Esophagus squamous epithelium (tissue), 5 donors: ENCODE results near the gene ALDH1L1. TPM values are rescaled to one million over a fixed set of nuclear protein-coding genes. Genes with fewer than 3 reads are reported as not detected.

Experiments used
- DNase-seq: peaks from one replicate; lab custom pipeline; 2025; lab: John Stamatoyannopoulos, UW
- H3K27ac ChIP-seq, 4 donors: fragments of 200-600 bp; sonication (generic); one replicate each; pipeline ENCODE4 v1.5.1; 2016 to 2019; ENCODE audit warnings: mild to moderate bottlenecking in 1 of 4
- H3K27me3 ChIP-seq, 4 donors: fragments of 200-600 bp; sonication (generic); 1 replicate in 3 of 4; 2 replicates in 1 of 4; pipeline versions ENCODE4 v1.5.1 to v1.6.0; 2017 to 2021; ENCODE audit warnings: antibody characterized with exemption in 1 of 4
- H3K36me3 ChIP-seq, 3 donors: fragments of 200-600 bp; sonication (generic); one replicate each; pipeline ENCODE4 v1.5.1; 2016 to 2019
- H3K4me1 ChIP-seq, 3 donors: fragments of 200-600 bp; sonication (generic); one replicate each; pipeline ENCODE4 v1.5.1; 2017 to 2019
- H3K4me3 ChIP-seq, 4 donors: fragments of 200-600 bp; sonication (generic); 1 replicate in 3 of 4; 2 replicates in 1 of 4; pipeline ENCODE4 v1.5.1; 2016 to 2019; ENCODE audit warnings: mild to moderate bottlenecking in 2 of 4, moderate library complexity in 1 of 4
- H3K9me3 ChIP-seq, 3 donors: fragments of 200-600 bp; sonication (generic); one replicate each; pipeline ENCODE4 v1.5.1; 2016 to 2019
- CTCF ChIP-seq, 6 experiments: fragments of 450-650 bp in 4 of 6; fragments of 200-600 bp in 2 of 6; sonication (generic) in 2 of 6; IDR thresholded peaks; one replicate each; pipeline ENCODE4 v1.5.1; 2016 to 2019; ENCODE audit warnings: antibody characterized with exemption in 6 of 6, mild to moderate bottlenecking in 4 of 6, moderate library complexity in 4 of 6
- POLR2A ChIP-seq, 4 donors: fragments of 450-650 bp; IDR thresholded peaks; one replicate each; pipeline ENCODE4 v1.6.1; 2017; ENCODE audit warnings: antibody characterized with exemption in 4 of 4, mild to moderate bottlenecking in 4 of 4, moderate library complexity in 3 of 4
- WGBS, 2 donors: methylation state at CpG; one replicate each; pipeline ENCODE4 v1.1.5; 2018; 5-methylcytosine and 5-hydroxymethylcytosine counted together
- intact Hi-C: fragments of 100-400 bp; cut with DNase I; formaldehyde crosslinking; loops from one replicate; pipeline ENCODE4 v1.15.0; 2022
- small RNA-seq, 4 donors: library from RNA; depleted of rRNA; stranded (forward); fragments of <200 nt; gene quantifications; one replicate each; pipeline ENCODE3, GENCODE V24; 2016
- total RNA-seq, 4 donors: library from RNA; depleted of rRNA; stranded (reverse); fragments of >200 nt; gene quantifications; one replicate each; pipeline ENCODE4 v1.1.0, GENCODE V29; 2016
- donor health status: DM: yes; HTN: yes; CAD: no.

Gene ALDH1L1
- total RNA-seq, 4 donors from 2014 or later, result 1.6 to 19.3 (median 4.4) TPM

GRCh38 chr3:126054870-126055269 is 125.5 kb downstream of the ALDH1L1 start:
- H3K36me3 ChIP-seq, result peaks cover 0 to 19% (median 0%) of the 10 kb centered on the region in 3 donors
- WGBS, 2 donors, result 86 to 91% methylated on average over 4 to 5 of the region's 5 CpGs
- no peak for TF ChIP-seq CTCF (IDR thresholded peaks at IDR 0.05)
- no peak for TF ChIP-seq POLR2A (IDR thresholded peaks at IDR 0.05)
- H3K27ac ChIP-seq, result no peak overlapping the region
- intact Hi-C loops, result no loop called here
- H3K9me3 ChIP-seq, result no peaks in the 10 kb centered on the region
- H3K27me3 ChIP-seq, result no peaks in the 10 kb centered on the region
- no peak for DNase-seq
- no peak overlapping the region for H3K4me3 ChIP-seq
- H3K4me1 ChIP-seq, result peaks cover 11 to 19% (median 14%) of the 10 kb centered on the region in 3 donors

- no peak for DNase-seq
- WGBS, 2 donors, result 93 to 94% methylated on average over 4 to 6 of the region's 6 CpGs
These were observed 126.3 kb downstream of the ALDH1L1 start for GRCh38 chr3:126053949-126054569.

More at GRCh38 chr3:126053949-126054569, 126.3 kb downstream of the ALDH1L1 start:
- no peak overlapping the region for H3K27ac ChIP-seq
- intact Hi-C loops, result no loop called here
- peaks cover 11 to 19% (median 14%) of the 10 kb centered on the region in 3 donors for H3K4me1 ChIP-seq
- H3K9me3 ChIP-seq, result no peaks in the 10 kb centered on the region
- H3K36me3 ChIP-seq, result peaks cover 0 to 21% (median 0%) of the 10 kb centered on the region in 3 donors
- no peak overlapping the region for H3K4me3 ChIP-seq
- no peaks in the 10 kb centered on the region for H3K27me3 ChIP-seq
- TF ChIP-seq CTCF (IDR thresholded peaks at IDR 0.05), result no peak
- no peak for TF ChIP-seq POLR2A (IDR thresholded peaks at IDR 0.05)

Small RNA genes lying within 50 kb of the gene (small RNA-seq; reads per million reads assigned to genes)
- 0 to 0.14 (median 0.04) reads per million in 4 donors for gene RNU1-30P

Other genes with a start within 250 kb of the ALDH1L1 start
- not detected for gene ROPN1B, start 211.4 kb downstream of the ALDH1L1 start, total RNA-seq
- 10 to 100 TPM; 17.7 to 46.5 (median 20.4) TPM for gene SLC41A3, start 96.5 kb downstream of the ALDH1L1 start, total RNA-seq
- 10 to 100 TPM in 2 of 4 donors, 1 to 10 TPM in 2; 1.8 to 43.1 (median 7.7) TPM for gene KLF15, start 176.8 kb upstream of the ALDH1L1 start, total RNA-seq
- not detected for gene CFAP100, start 214.3 kb upstream of the ALDH1L1 start, total RNA-seq